ENCODE data around the gene MAPK7. TPM values are rescaled to one million over a fixed set of nuclear protein-coding genes. Genes with fewer than 3 reads are reported as not detected.

MAPK7 gene
- polyA plus RNA-seq, 1 of the 3 experiments (the other 2 are of a cell fraction): 19.1 TPM

- peak; percentile 89 for TF ChIP-seq CTCF (IDR thresholded peaks at IDR 0.05)
These were observed 15.8 kb upstream of the MAPK7 start, which contains the start of gene B9D1 (continued) for GRCh38 chr17:19362277-19363113.

GRCh38 chr17:19363114-19363438, 15.2 kb upstream of the MAPK7 start:
- Histone ChIP-seq H3K4me1 (ENCODE audit: control insufficient read depth in 1 of 2, insufficient read depth in 2 of 2, low read depth in 1 of 2, low read length in 1 of 2) (peaks cover 13 to 32% of the 10 kb centered on the region in 2 experiments; a peak in 2 of 4 replicates), H3F3A (replicated peaks; ENCODE audit: insufficient read depth) (peaks cover 7% of the 10 kb centered on the region), H4K20me1 (ENCODE audit: insufficient read depth) (no peaks in the 10 kb centered on the region), H3K9me3 (no peaks in the 10 kb centered on the region), H3K9me2 (no peaks in the 10 kb centered on the region), H3K4me3 (ENCODE audit: low read depth in 2 of 2, low read length in 1 of 2) (peak overlapping the region; percentile 72 to 75), H3K27me3 (ENCODE audit: insufficient read depth) (no peaks in the 10 kb centered on the region), H3K27ac (ENCODE audit: low read depth in 2 of 2, low read length in 1 of 2) (no peak overlapping the region), H2AFZ (ENCODE audit: low read depth) (peak overlapping the region; percentile 83; the same call in 1 of the 2 replicates), H3K79me2 (ENCODE audit: insufficient read depth) (peaks cover 8% of the 10 kb centered on the region), H3K9ac (no peak overlapping the region; the same call in 1 of the 2 replicates), H3K4me2 (peak overlapping the region; percentile 85), H3K36me3 (replicated peaks in 1 of 2; ENCODE audit: control insufficient read depth in 1 of 2, insufficient read depth in 2 of 2, low read length in 1 of 2) (peaks cover 0 to 5% of the 10 kb centered on the region in 2 experiments)
- POLR2A ChIA-PET: interaction anchor here (0.8 to 2.3 kb wide), 4 partner anchors 15 to 399 kb away, joined by 3 to 15 read pairs (median 12); partner anchors contain the start of genes MAPK7 and MFAP4
- 43% methylated on average over 11 of the region's 14 CpGs for WGBS (ENCODE audit: low lambda C conversion rate)
- CTCF ChIA-PET: interaction anchor here (0.5 to 12.0 kb wide), 65 partner anchors 9 to 438 kb away, joined by 3 to 305 read pairs (median 6); partner anchors contain the start of genes ALDH3A2, MAPK7, MFAP4 and RNF112
- DNase-seq: no peak
- TF ChIP-seq YY1 (IDR thresholded peaks at IDR 0.05; ENCODE audit: low read depth): no peak
- TF ChIP-seq FOSL2 (IDR thresholded peaks at IDR 0.05; ENCODE audit: borderline replicate concordance, low read depth): no peak
- no peak for TF ChIP-seq PBX3 (IDR thresholded peaks at IDR 0.05)
- no peak for TF ChIP-seq TAF1 (IDR thresholded peaks at IDR 0.05; ENCODE audit: borderline replicate concordance, low read depth, low read length)
- no peak for TF ChIP-seq MXI1 (IDR thresholded peaks at IDR 0.05; ENCODE audit: low read depth, low read length)
- TF ChIP-seq USF1 (IDR thresholded peaks at IDR 0.05; ENCODE audit: borderline replicate concordance, low read depth): no peak
- no peak for TF ChIP-seq SMC3 (IDR thresholded peaks at IDR 0.05; ENCODE audit: low read depth, low read length)
- TF ChIP-seq RFX5 (IDR thresholded peaks at IDR 0.05; ENCODE audit: low read length): no peak
- no peak for TF ChIP-seq EP300 (IDR thresholded peaks at IDR 0.05; ENCODE audit: borderline replicate concordance in 1 of 2, low read depth in 1 of 2, low read length in 1 of 2)
- TF ChIP-seq POLR2AphosphoS5 (IDR thresholded peaks at IDR 0.05; ENCODE audit: low read depth, low read length): no peak
- no peak for TF ChIP-seq REST (IDR thresholded peaks at IDR 0.05; ENCODE audit: low read depth, low read length)
- no peak for TF ChIP-seq RXRA (IDR thresholded peaks at IDR 0.05; ENCODE audit: borderline replicate concordance, low read depth)
- no peak for TF ChIP-seq TCF12 (IDR thresholded peaks at IDR 0.05)
- TF ChIP-seq ELF1 (IDR thresholded peaks at IDR 0.05): no peak
- no peak for TF ChIP-seq CTCF (IDR thresholded peaks at IDR 0.05)
- no peak for TF ChIP-seq IRF3 (IDR thresholded peaks at IDR 0.05; ENCODE audit: low read depth, low read length)
- TF ChIP-seq TEAD4 (IDR thresholded peaks at IDR 0.05; ENCODE audit: borderline replicate concordance, insufficient read depth): no peak
- no peak for TF ChIP-seq NRF1 (IDR thresholded peaks at IDR 0.05; ENCODE audit: low read depth, low read length)
- TF ChIP-seq GABPA (IDR thresholded peaks at IDR 0.05; ENCODE audit: low read depth): no peak; the same call in 1 of the 2 replicates

Data from SK-N-SH (cell line).